Effector memory CD4-positive, alpha-beta T cell (primary cell): ENCODE data around the gene SETD7.

Source experiments
- DNase-seq, 3 donors: peaks; one replicate each; pipeline ENCODE4 v3.0.0-alpha.2; 2020
- H3K27ac ChIP-seq: 2 replicates; pipeline ENCODE4 v1.7.0; 2013; ENCODE audit warnings: mild to moderate bottlenecking, low read length, moderate library complexity; ENCODE audit not compliant: insufficient read depth, poor library complexity, severe bottlenecking
- H3K27me3 ChIP-seq: replicated peaks from 2 replicates; pipeline ENCODE4 v1.7.0; 2013; ENCODE audit warnings: mild to moderate bottlenecking, low read length; ENCODE audit not compliant: insufficient read depth, control insufficient read depth, poor library complexity, severe bottlenecking
- H3K36me3 ChIP-seq: 2 replicates; pipeline ENCODE4 v1.7.0; 2013; ENCODE audit warnings: mild to moderate bottlenecking, low read length, moderate library complexity; ENCODE audit not compliant: control insufficient read depth, insufficient read depth
- H3K4me1 ChIP-seq: 2 replicates; pipeline ENCODE4 v1.7.0; 2013; ENCODE audit warnings: low read length, mild to moderate bottlenecking; ENCODE audit not compliant: control insufficient read depth, insufficient read depth, poor library complexity, severe bottlenecking
- H3K4me3 ChIP-seq: 2 replicates; pipeline ENCODE4 v1.7.0; 2013; ENCODE audit warnings: low read length, low read depth, mild to moderate bottlenecking; ENCODE audit not compliant: insufficient read depth, poor library complexity, severe bottlenecking
- H3K9me3 ChIP-seq: 2 replicates; pipeline ENCODE4 v1.7.0; 2013; ENCODE audit warnings: mild to moderate bottlenecking, low read length, moderate library complexity; ENCODE audit not compliant: control insufficient read depth

The SETD7 gene

GRCh38 chr4:139533511-139533910 lies 22.5 kb downstream of the SETD7 start:
- no peak for DNase-seq
- Histone ChIP-seq H3K27me3 (no peaks in the 10 kb centered on the region), H3K27ac (no peak overlapping the region), H3K4me3 (no peak overlapping the region), H3K9me3 (no peaks in the 10 kb centered on the region), H3K4me1 (no peaks in the 10 kb centered on the region), H3K36me3 (peaks cover 8% of the 10 kb centered on the region)

- Histone ChIP-seq H3K36me3 (peaks cover 13% of the 10 kb centered on the region), H3K4me1 (no peaks in the 10 kb centered on the region), H3K27me3 (no peaks in the 10 kb centered on the region), H3K9me3 (no peaks in the 10 kb centered on the region), H3K27ac (no peak overlapping the region), H3K4me3 (no peak overlapping the region)
- no peak for DNase-seq
These were observed 23.1 kb downstream of the SETD7 start for GRCh38 chr4:139532947-139533346.

GRCh38 chr4:139530833-139531427 lies 25.1 kb downstream of the SETD7 start:
- Histone ChIP-seq H3K4me1 (no peaks in the 10 kb centered on the region), H3K27ac (no peak overlapping the region)
- peak; percentile 20 to 44 (median 20) for DNase-seq

GRCh38 chr4:139528377-139529005 lies 27.5 kb downstream of the SETD7 start:
- DNase-seq = peak in 1 of 3 donors; percentile 25
- Histone ChIP-seq H3K4me1 (peaks cover 7% of the 10 kb centered on the region), H3K9me3 (no peaks in the 10 kb centered on the region), H3K27ac (no peak overlapping the region), H3K27me3 (no peaks in the 10 kb centered on the region), H3K36me3 (peaks cover 21% of the 10 kb centered on the region), H3K4me3 (no peak overlapping the region)

More at GRCh38 chr4:139530833-139531427, 25.1 kb downstream of the SETD7 start:
- no peaks in the 10 kb centered on the region for H3K27me3 ChIP-seq
- no peak overlapping the region for H3K4me3 ChIP-seq
- no peaks in the 10 kb centered on the region for H3K9me3 ChIP-seq
- H3K36me3 ChIP-seq = peaks cover 15% of the 10 kb centered on the region

GRCh38 chr4:139526928-139527327 lies 29.1 kb downstream of the SETD7 start:
- no peaks in the 10 kb centered on the region for H3K27me3 ChIP-seq
- H3K36me3 ChIP-seq = peaks cover 31% of the 10 kb centered on the region
- no peaks in the 10 kb centered on the region for H3K9me3 ChIP-seq
- H3K4me1 ChIP-seq = peaks cover 7% of the 10 kb centered on the region
- DNase-seq = no peak
- no peak overlapping the region for H3K4me3 ChIP-seq
- H3K27ac ChIP-seq = no peak overlapping the region

GRCh38 chr4:139525414-139525813 lies 30.6 kb downstream of the SETD7 start:
- no peak for DNase-seq
- Histone ChIP-seq H3K36me3 (peaks cover 38% of the 10 kb centered on the region), H3K4me1 (peaks cover 7% of the 10 kb centered on the region), H3K27ac (no peak overlapping the region), H3K4me3 (no peak overlapping the region), H3K9me3 (no peaks in the 10 kb centered on the region), H3K27me3 (no peaks in the 10 kb centered on the region)

DNA sequence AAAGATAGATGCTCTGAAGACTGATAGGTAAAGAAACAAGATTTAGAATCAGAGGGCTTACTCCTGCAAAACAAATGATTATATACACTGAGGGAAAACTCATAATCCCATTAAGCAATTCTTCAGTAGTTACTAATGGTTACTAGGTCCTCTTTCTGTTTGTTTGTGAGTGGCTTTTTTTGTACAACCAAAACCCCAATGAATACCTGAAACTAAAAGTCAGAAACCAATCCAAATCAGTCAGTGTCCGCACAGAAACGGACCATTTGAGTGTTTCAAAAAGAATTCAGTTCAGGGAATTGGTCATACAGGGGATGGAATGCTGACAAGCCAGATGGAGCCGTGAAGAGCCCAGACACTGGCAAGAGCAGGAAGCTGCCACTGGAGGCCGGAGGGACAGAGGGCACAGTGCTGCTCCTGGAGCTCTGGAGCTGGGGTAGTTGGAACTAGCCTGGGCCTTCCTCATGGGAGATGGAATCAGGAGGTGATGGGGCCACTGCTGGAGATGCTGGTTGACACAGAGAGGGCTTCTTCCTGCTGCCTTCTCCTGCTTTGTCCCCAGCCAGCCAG lies 31.9 kb downstream of the SETD7 start:
- Histone ChIP-seq H3K4me1 (peaks cover 7% of the 10 kb centered on the region), H3K36me3 (peaks cover 38% of the 10 kb centered on the region), H3K27me3 (no peaks in the 10 kb centered on the region), H3K9me3 (no peaks in the 10 kb centered on the region), H3K27ac (no peak overlapping the region), H3K4me3 (no peak overlapping the region)
- DNase-seq = no peak

DNA sequence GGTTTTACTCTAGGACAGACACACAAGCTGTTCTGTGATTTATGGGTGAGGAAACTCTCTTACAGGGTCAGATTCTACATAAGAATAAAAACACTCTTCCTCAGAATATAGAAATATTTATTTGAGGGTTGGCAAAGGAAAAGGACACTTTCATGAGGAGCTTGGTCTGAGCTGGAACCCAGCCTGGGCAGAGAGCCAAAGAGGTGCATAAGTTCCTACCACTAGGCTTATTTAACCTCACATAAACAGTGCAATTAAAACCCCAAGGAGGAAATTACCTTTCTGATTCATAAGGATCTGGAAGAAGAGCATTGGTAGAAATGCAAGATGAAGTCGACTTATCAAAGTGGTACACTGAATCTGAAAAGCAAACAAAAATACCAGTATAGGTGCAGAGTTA lies 32.9 kb downstream of the SETD7 start:
- Histone ChIP-seq H3K27ac (no peak overlapping the region), H3K4me1 (peaks cover 7% of the 10 kb centered on the region), H3K4me3 (no peak overlapping the region), H3K36me3 (peaks cover 34% of the 10 kb centered on the region), H3K27me3 (no peaks in the 10 kb centered on the region), H3K9me3 (no peaks in the 10 kb centered on the region)
- DNase-seq = no peak

GRCh38 chr4:139522457-139522856 lies 33.6 kb downstream of the SETD7 start:
- no peak for DNase-seq
- Histone ChIP-seq H3K27ac (no peak overlapping the region), H3K9me3 (no peaks in the 10 kb centered on the region), H3K36me3 (peaks cover 30% of the 10 kb centered on the region), H3K4me3 (no peak overlapping the region), H3K4me1 (peaks cover 7% of the 10 kb centered on the region), H3K27me3 (no peaks in the 10 kb centered on the region)

DNA sequence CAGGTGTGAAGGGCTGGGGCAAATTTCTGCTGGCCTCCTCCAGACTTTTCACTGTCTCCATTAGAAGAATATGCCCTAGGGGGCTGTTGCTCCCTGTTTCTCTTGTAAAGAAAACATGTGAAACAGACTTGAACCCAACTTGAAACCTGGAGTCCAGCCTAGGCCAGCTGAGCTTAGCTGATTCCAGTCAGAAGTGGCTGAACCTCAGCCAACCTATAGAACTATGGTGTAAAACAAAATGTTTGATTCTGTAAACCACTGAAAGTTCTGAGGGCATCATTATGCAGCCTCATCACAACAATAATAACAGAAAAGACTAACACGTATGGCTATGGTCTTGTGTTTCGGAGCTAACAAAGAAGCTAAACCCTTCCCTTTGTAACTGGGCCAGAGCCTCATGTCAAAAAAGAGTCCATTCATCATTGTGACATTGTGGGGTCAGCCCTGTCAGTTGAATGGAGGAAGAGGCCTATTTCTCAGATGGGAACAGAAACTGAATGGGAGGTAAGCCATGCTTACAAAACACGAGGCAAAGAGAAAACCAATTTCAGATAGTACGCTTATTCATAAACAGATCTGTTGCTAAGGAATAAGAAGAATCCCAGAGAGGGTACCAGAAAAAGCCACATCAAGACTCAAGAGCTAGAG lies 34.1 kb downstream of the SETD7 start:
- Histone ChIP-seq H3K36me3 (peaks cover 30% of the 10 kb centered on the region), H3K4me1 (peaks cover 7% of the 10 kb centered on the region), H3K27ac (no peak overlapping the region), H3K27me3 (no peaks in the 10 kb centered on the region), H3K9me3 (no peaks in the 10 kb centered on the region), H3K4me3 (no peak overlapping the region)
- DNase-seq = no peak
